Measurements from ENCODE around the gene CALB2.

The CALB2 gene

GRCh38 chr16:71365021-71365420, 6.5 kb downstream of the CALB2 start:
- Histone ChIP-seq H3K4me2 (ENCODE audit: low read depth, low read length, poor library complexity, severe bottlenecking) (no peak overlapping the region), H3K9ac (ENCODE audit: low read length) (no peak overlapping the region), H3K36me3 (ENCODE audit: low read length) (no peaks in the 10 kb centered on the region), H3K9me3 (ENCODE audit: insufficient read depth, low read length) (no peaks in the 10 kb centered on the region), H2AFZ (ENCODE audit: low read depth, low read length, severe bottlenecking) (no peak overlapping the region), H3K4me3 (ENCODE audit: insufficient read depth, low read length, poor library complexity, severe bottlenecking) (no peak overlapping the region), H3K27me3 (ENCODE audit: low read length) (no peaks in the 10 kb centered on the region), H3F3A (ENCODE audit: insufficient read depth) (no peaks in the 10 kb centered on the region), H3K79me2 (ENCODE audit: insufficient read depth, low read length) (no peaks in the 10 kb centered on the region), H3K27ac (ENCODE audit: low read depth, low read length) (no peak overlapping the region), H4K20me1 (ENCODE audit: low read depth, low read length) (no peaks in the 10 kb centered on the region), H3K9me2 (replicated peaks; ENCODE audit: insufficient read depth, low read length) (no peaks in the 10 kb centered on the region)
- no peak for TF ChIP-seq EZH2phosphoT487 (conservative IDR thresholded peaks at IDR 0.05; ENCODE audit: low read length)
- TF ChIP-seq, protein P1, sequence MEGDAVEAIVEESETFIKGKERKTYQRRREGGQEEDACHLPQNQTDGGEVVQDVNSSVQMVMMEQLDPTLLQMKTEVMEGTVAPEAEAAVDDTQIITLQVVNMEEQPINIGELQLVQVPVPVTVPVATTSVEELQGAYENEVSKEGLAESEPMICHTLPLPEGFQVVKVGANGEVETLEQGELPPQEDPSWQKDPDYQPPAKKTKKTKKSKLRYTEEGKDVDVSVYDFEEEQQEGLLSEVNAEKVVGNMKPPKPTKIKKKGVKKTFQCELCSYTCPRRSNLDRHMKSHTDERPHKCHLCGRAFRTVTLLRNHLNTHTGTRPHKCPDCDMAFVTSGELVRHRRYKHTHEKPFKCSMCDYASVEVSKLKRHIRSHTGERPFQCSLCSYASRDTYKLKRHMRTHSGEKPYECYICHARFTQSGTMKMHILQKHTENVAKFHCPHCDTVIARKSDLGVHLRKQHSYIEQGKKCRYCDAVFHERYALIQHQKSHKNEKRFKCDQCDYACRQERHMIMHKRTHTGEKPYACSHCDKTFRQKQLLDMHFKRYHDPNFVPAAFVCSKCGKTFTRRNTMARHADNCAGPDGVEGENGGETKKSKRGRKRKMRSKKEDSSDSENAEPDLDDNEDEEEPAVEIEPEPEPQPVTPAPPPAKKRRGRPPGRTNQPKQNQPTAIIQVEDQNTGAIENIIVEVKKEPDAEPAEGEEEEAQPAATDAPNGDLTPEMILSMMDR (IDR thresholded peaks at IDR 0.05; ENCODE audit: insufficient read depth, low read length, poor library complexity, severe bottlenecking): no peak

DNA sequence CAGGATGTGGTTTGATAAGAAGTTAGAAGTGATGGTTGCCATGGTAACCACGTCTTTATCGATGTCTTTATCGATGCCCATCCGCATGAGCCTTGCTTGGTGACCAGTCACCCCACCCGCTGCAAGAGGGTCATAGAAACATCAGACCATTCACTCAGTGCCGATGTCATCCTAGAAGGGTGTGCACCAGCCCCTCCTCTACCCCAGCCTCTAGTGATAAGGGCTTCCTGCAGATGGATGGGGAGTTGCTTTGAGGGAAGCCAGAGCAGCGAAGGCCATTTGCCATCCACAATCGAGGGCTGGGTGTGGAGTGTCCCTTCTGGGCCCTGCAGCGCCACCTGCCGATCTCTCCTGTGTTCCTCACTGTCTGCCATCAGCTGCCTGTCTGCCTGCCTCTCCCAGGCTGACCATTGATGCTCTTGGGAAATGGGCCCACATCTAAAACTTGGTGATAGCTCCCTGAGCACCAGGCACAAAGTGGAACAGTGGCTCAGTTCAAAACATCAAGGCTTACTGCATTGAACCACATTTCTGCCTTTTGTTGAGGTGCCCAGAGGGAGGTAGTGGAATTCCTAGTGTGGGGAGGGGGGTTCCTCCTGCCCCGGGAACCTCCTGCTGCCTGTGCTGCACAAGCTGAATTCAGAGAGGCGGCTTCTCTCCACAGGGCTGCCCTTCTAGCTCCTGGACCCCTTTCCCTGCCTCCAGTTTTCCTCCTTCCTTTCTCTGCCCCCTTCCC, 8.9 kb downstream of the CALB2 start:
- no peaks in the 10 kb centered on the region for H3K79me2 ChIP-seq (ENCODE audit: insufficient read depth, low read length)
- no peak overlapping the region for H2AFZ ChIP-seq (ENCODE audit: low read depth, low read length, severe bottlenecking)
- TF ChIP-seq, protein P1 (IDR thresholded peaks at IDR 0.05; ENCODE audit: insufficient read depth, low read length, poor library complexity, severe bottlenecking): peak; percentile 46
- TF ChIP-seq EZH2phosphoT487 (conservative IDR thresholded peaks at IDR 0.05; ENCODE audit: low read length): no peak
- H3K27ac ChIP-seq (ENCODE audit: low read depth, low read length): no peak overlapping the region
- H4K20me1 ChIP-seq (ENCODE audit: low read depth, low read length): no peaks in the 10 kb centered on the region
- no peaks in the 10 kb centered on the region for H3K27me3 ChIP-seq (ENCODE audit: low read length)
- H3K4me2 ChIP-seq (ENCODE audit: low read depth, low read length, poor library complexity, severe bottlenecking): no peak overlapping the region
- H3K4me3 ChIP-seq (ENCODE audit: insufficient read depth, low read length, poor library complexity, severe bottlenecking): no peak overlapping the region
- no peaks in the 10 kb centered on the region for H3F3A ChIP-seq (ENCODE audit: insufficient read depth)
- no peaks in the 10 kb centered on the region for H3K9me2 ChIP-seq (replicated peaks; ENCODE audit: insufficient read depth, low read length)
- no peaks in the 10 kb centered on the region for H3K36me3 ChIP-seq (ENCODE audit: low read length)
- H3K9me3 ChIP-seq (ENCODE audit: insufficient read depth, low read length): no peaks in the 10 kb centered on the region
- no peak overlapping the region for H3K9ac ChIP-seq (ENCODE audit: low read length)

DNA sequence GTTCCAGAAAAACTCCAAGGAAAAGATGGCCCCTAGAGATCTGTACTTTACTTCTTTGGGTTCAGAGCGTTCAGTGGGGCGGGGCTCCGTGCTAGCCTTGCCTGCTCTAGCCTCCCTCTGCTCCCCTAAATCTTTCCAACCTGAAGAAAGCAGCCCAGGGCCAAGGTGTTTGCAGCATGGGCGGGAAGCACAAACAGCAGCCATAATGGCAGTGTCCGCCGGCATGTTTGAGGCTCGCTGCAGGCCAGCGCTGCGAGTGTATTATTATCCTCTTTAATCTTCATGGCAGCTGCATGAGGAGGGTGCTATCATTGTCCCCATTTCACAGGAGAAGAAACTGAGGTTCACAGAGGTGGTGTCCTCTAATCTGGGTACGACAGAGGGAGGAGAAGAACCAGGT, 10.4 kb downstream of the CALB2 start:
- no peak overlapping the region for H3K27ac ChIP-seq (ENCODE audit: low read depth, low read length)
- H3K9ac ChIP-seq (ENCODE audit: low read length): no peak overlapping the region
- no peaks in the 10 kb centered on the region for H3K9me2 ChIP-seq (replicated peaks; ENCODE audit: insufficient read depth, low read length)
- no peak overlapping the region for H3K4me2 ChIP-seq (ENCODE audit: low read depth, low read length, poor library complexity, severe bottlenecking)
- H3K9me3 ChIP-seq (ENCODE audit: insufficient read depth, low read length): no peaks in the 10 kb centered on the region
- no peaks in the 10 kb centered on the region for H3K36me3 ChIP-seq (ENCODE audit: low read length)
- no peaks in the 10 kb centered on the region for H3K79me2 ChIP-seq (ENCODE audit: insufficient read depth, low read length)
- H3K4me3 ChIP-seq (ENCODE audit: insufficient read depth, low read length, poor library complexity, severe bottlenecking): no peak overlapping the region
- no peak overlapping the region for H2AFZ ChIP-seq (ENCODE audit: low read depth, low read length, severe bottlenecking)
- no peak for TF ChIP-seq EZH2phosphoT487 (conservative IDR thresholded peaks at IDR 0.05; ENCODE audit: low read length)
- TF ChIP-seq, protein P1 (IDR thresholded peaks at IDR 0.05; ENCODE audit: insufficient read depth, low read length, poor library complexity, severe bottlenecking): no peak
- no peaks in the 10 kb centered on the region for H3F3A ChIP-seq (ENCODE audit: insufficient read depth)
- H3K27me3 ChIP-seq (ENCODE audit: low read length): no peaks in the 10 kb centered on the region
- H4K20me1 ChIP-seq (ENCODE audit: low read depth, low read length): no peaks in the 10 kb centered on the region

Data from SU-DHL-6 (cell line).